Panc1 (cell line): Measurements from ENCODE around the gene RPS28. TPM values are rescaled to one million over a fixed set of nuclear protein-coding genes. Genes with fewer than 3 reads are reported as not detected.

ENCODE experiments used
- ATAC-seq: fragments of 200-7000 bp; cut with Tn5 transposase; 2 replicates; pipeline ENCODE4 v1.9.1; 2020; ENCODE audit warnings: mild to moderate bottlenecking, moderate library complexity
- BruUV-seq: library from RNA; stranded (reverse); fragments of 400-500 nt; replicated peaks from 2 replicates; lab custom pipeline; 2021; lab: Mats Ljungman, UMichigan
- CTCF ChIA-PET: fragments of 300-600 bp; sonication (Branson Sonifier 250); formaldehyde crosslinking; loops from one replicate; lab custom pipeline; 2022; ENCODE audit warnings: antibody characterized with exemption; lab: Charles Lee
- POLR2A ChIA-PET: fragments of 300-600 bp; sonication (Branson Sonifier 250); formaldehyde crosslinking; loops from one replicate; lab custom pipeline; 2022; ENCODE audit warnings: antibody characterized with exemption; lab: Charles Lee
- DNase-seq: peaks from one replicate; pipeline ENCODE4 v3.0.0-alpha.2; 2010; ENCODE audit warnings: low read depth, low spot score
- H3K27ac ChIP-seq: 2 replicates; pipeline ENCODE4 v1.5.1; 2011; ENCODE audit warnings: mild to moderate bottlenecking, low read length, inconsistent platforms
- H3K27me3 ChIP-seq: fragments of 200-500 bp; sonication (Bioruptor generic); 2 replicates; pipeline ENCODE4 v1.6.0; 2014; ENCODE audit warnings: low read length, inconsistent platforms; ENCODE audit not compliant: control insufficient read depth, insufficient read depth
- H3K36me3 ChIP-seq: fragments of 200-500 bp; sonication (Bioruptor generic); 2 replicates; pipeline ENCODE4 v1.5.1; 2014; ENCODE audit warnings: inconsistent platforms, mild to moderate bottlenecking, low read length, moderate library complexity; ENCODE audit not compliant: control insufficient read depth, insufficient read depth
- H3K4me1 ChIP-seq: 2 replicates; pipeline ENCODE4 v1.5.1; 2011; ENCODE audit warnings: inconsistent platforms, mild to moderate bottlenecking, low read length, moderate library complexity; ENCODE audit not compliant: control insufficient read depth, insufficient read depth
- H3K4me3 ChIP-seq, 2 experiments: 2 replicates each; pipeline ENCODE4 v1.5.1; 2011 to 2012; ENCODE audit warnings: low read depth in 2 of 2, low read length in 2 of 2, mild to moderate bottlenecking in 2 of 2, inconsistent platforms in 1 of 2, moderate library complexity in 1 of 2
- H3K9me3 ChIP-seq: fragments of 200-500 bp; sonication (Bioruptor generic); 2 replicates; pipeline ENCODE4 v1.5.1; 2014; ENCODE audit warnings: low read depth, mild to moderate bottlenecking, inconsistent platforms, low read length, moderate library complexity; ENCODE audit not compliant: control insufficient read depth, insufficient read depth
- CTCF ChIP-seq: fragments of 450-650 bp; IDR thresholded peaks from 2 replicates; pipeline ENCODE4 v1.5.1; 2017; ENCODE audit warnings: mild to moderate bottlenecking
- POLR2AphosphoS5 ChIP-seq: IDR thresholded peaks from 2 replicates; pipeline ENCODE4 v1.6.1; 2012; ENCODE audit warnings: mild to moderate bottlenecking, low read depth, low read length, moderate library complexity
- REST ChIP-seq, 2 experiments: IDR thresholded peaks; 2 replicates each; pipeline ENCODE4 v1.6.1; 2011 to 2012; ENCODE audit warnings: low read depth in 2 of 2, control low read depth in 1 of 2, low read length in 1 of 2, mild to moderate bottlenecking in 1 of 2, moderate library complexity in 1 of 2; ENCODE audit not compliant: insufficient read depth in 1 of 2
- SIN3A ChIP-seq: IDR thresholded peaks from 2 replicates; pipeline ENCODE4 v1.6.1; 2012; ENCODE audit warnings: low read depth, mild to moderate bottlenecking, low read length, moderate library complexity, borderline replicate concordance; ENCODE audit not compliant: insufficient read depth
- TCF7L2 ChIP-seq: IDR thresholded peaks from 2 replicates; pipeline ENCODE4 v1.6.1; 2011; ENCODE audit warnings: mild to moderate bottlenecking, low read depth, low read length, inconsistent platforms
- in situ Hi-C: cut with HindIII; loops from 2 replicates; pipeline ENCODE4 v1.10.0; 2016; ENCODE audit warnings: low sequenced_read_pairs, low pct_unique_long_range_greater_than_20kb
- intact Hi-C: fragments of 100-400 bp; cut with micrococcal nuclease; formaldehyde crosslinking; loops from one replicate; pipeline ENCODE4 v1.10.0; 2022; ENCODE audit not compliant: unreplicated experiment
- total RNA-seq: library from RNA; stranded (reverse); gene quantifications from one replicate; pipeline ENCODE4 v1.2.1, GENCODE V29; 2021; ENCODE audit not compliant: unreplicated experiment

Gene RPS28
- total RNA-seq, 1 experiment from 2014 or later, result 1,096 TPM

GRCh38 chr19:8337728-8338127 is 16.4 kb downstream of the RPS28 start:
- in situ Hi-C loops, result no loop called here
- CTCF ChIA-PET, result no interaction called here
- TF ChIP-seq POLR2AphosphoS5 (no peak), REST (IDR thresholded peaks at IDR 0.05; ENCODE audit: insufficient read depth in 1 of 2, low read depth in 2 of 2, low read length in 1 of 2) (no peak), TCF7L2 (no peak), SIN3A (no peak), CTCF (no peak)
- DNase-seq, result no peak
- H3K27me3 ChIP-seq, result no peaks in the 10 kb centered on the region; the same call in 1 of the 2 replicates
- H3K9me3 ChIP-seq, result no peaks in the 10 kb centered on the region
- H3K4me3 ChIP-seq, result no peak overlapping the region
- no peaks in the 10 kb centered on the region for H3K36me3 ChIP-seq
- intact Hi-C loops, result no loop called here
- H3K27ac ChIP-seq, result no peak overlapping the region
- BruUV-seq, result no TSS peak
- POLR2A ChIA-PET, result no interaction called here
- no peaks in the 10 kb centered on the region for H3K4me1 ChIP-seq
- no peak for ATAC-seq

- CTCF ChIA-PET, result no interaction called here
- DNase-seq (no peak), ATAC-seq (no peak)
- Histone ChIP-seq H3K9me3 (no peaks in the 10 kb centered on the region), H3K4me3 (no peak overlapping the region), H3K27ac (no peak overlapping the region), H3K4me1 (no peaks in the 10 kb centered on the region), H3K36me3 (no peaks in the 10 kb centered on the region), H3K27me3 (no peaks in the 10 kb centered on the region; the same call in 1 of the 2 replicates)
- no TSS peak for BruUV-seq
- intact Hi-C loops, result no loop called here
- in situ Hi-C loops, result no loop called here
- no peak for TF ChIP-seq SIN3A
- TF ChIP-seq REST (IDR thresholded peaks at IDR 0.05; ENCODE audit: insufficient read depth in 1 of 2, low read depth in 2 of 2, low read length in 1 of 2), result no peak
- TF ChIP-seq POLR2AphosphoS5, result no peak
- no peak for TF ChIP-seq TCF7L2
- POLR2A ChIA-PET, result no interaction called here
Observed at GRCh38 chr19:8338835-8339234, 17.5 kb downstream of the RPS28 start.
